GM18499 (cell line): Measurements from ENCODE around the gene DHX40.
"Not testable (repeated sequence)": the region's sequence is repeated elsewhere in the genome, so short reads cannot be mapped to it uniquely, and the experiment has no call there.

Experiments
- ATAC-seq: cut with Tn5 transposase; IDR thresholded peaks from one replicate; pipeline ENCODE4 v1.9.1; 2021; ENCODE audit warnings: moderate number of reproducible peaks; ENCODE audit not compliant: insufficient read depth, unreplicated experiment

Gene DHX40

GRCh38 chr17:59656624-59657023 is 91.2 kb downstream of the DHX40 start:
- not testable (repeated sequence) for ATAC-seq
